ENCODE measurements around the gene N4BP3. TPM values are rescaled to one million over a fixed set of nuclear protein-coding genes. Genes with fewer than 3 reads are reported as not detected.
A peak's percentile ranks its signal among the peaks of the same experiment; 100 is the strongest.

The N4BP3 gene
- total and polyA plus RNA-seq, 2 of the 13 experiments (the other 11 are each of a cell fraction or from before 2014, with no cell fraction given): 0.13 TPM; not detected in 1

GRCh38 chr5:178153530-178154340 is 40.4 kb downstream of the N4BP3 start, which contains the start of gene NHP2 (continued):
- TF ChIP-seq, protein P1, sequence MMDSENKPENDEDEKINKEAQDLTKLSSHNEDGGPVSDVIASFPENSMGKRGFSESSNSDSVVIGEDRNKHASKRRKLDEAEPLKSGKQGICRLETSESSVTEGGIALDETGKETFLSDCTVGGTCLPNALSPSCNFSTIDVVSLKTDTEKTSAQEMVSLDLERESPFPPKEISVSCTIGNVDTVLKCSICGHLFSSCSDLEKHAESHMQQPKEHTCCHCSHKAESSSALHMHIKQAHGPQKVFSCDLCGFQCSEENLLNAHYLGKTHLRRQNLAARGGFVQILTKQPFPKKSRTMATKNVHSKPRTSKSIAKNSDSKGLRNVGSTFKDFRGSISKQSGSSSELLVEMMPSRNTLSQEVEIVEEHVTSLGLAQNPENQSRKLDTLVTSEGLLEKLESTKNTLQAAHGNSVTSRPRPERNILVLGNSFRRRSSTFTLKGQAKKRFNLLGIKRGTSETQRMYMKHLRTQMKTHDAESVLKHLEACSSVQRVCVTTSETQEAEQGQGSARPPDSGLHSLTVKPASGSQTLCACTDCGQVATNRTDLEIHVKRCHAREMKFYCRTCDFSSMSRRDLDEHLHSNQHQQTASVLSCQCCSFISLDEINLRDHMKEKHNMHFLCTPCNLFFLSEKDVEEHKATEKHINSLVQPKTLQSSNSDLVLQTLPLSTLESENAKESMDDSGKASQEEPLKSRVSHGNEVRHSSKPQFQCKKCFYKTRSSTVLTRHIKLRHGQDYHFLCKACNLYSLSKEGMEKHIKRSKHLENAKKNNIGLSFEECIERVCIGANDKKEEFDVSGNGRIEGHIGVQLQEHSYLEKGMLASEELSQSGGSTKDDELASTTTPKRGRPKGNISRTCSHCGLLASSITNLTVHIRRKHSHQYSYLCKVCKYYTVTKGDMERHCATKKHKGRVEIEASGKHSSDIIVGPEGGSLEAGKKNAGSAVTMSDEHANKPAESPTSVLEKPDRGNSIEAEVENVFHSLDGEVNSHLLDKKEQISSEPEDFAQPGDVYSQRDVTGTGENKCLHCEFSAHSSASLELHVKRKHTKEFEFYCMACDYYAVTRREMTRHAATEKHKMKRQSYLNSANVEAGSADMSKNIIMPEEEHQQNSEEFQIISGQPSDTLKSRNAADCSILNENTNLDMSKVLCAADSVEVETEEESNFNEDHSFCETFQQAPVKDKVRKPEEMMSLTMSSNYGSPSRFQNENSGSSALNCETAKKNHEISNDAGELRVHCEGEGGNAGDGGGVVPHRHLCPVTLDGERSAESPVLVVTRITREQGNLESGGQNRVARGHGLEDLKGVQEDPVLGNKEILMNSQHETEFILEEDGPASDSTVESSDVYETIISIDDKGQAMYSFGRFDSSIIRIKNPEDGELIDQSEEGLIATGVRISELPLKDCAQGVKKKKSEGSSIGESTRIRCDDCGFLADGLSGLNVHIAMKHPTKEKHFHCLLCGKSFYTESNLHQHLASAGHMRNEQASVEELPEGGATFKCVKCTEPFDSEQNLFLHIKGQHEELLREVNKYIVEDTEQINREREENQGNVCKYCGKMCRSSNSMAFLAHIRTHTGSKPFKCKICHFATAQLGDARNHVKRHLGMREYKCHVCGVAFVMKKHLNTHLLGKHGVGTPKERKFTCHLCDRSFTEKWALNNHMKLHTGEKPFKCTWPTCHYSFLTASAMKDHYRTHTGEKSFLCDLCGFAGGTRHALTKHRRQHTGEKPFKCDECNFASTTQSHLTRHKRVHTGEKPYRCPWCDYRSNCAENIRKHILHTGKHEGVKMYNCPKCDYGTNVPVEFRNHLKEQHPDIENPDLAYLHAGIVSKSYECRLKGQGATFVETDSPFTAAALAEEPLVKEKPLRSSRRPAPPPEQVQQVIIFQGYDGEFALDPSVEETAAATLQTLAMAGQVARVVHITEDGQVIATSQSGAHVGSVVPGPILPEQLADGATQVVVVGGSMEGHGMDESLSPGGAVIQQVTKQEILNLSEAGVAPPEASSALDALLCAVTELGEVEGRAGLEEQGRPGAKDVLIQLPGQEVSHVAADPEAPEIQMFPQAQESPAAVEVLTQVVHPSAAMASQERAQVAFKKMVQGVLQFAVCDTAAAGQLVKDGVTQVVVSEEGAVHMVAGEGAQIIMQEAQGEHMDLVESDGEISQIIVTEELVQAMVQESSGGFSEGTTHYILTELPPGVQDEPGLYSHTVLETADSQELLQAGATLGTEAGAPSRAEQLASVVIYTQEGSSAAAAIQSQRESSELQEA (CRISPR knock-in tag; IDR thresholded peaks at IDR 0.05; ENCODE audit: not compliant biosample characterization): peak; percentile 16
- TF ChIP-seq KDM5A (IDR thresholded peaks at IDR 0.05; ENCODE audit: borderline replicate concordance, low read length) (peak; percentile 88), TBX2 (CRISPR knock-in tag; IDR thresholded peaks at IDR 0.05; ENCODE audit: borderline replicate concordance) (no peak), JARID2 (CRISPR knock-in tag; IDR thresholded peaks at IDR 0.05; ENCODE audit: insufficient replicate concordance) (no peak), ZZZ3 (CRISPR knock-in tag; IDR thresholded peaks at IDR 0.05; ENCODE audit: borderline replicate concordance) (peak; percentile 22; the same call in 1 of the 2 replicates), MIXL1 (CRISPR knock-in tag; IDR thresholded peaks at IDR 0.05) (peak; percentile 16; the same call in 1 of the 2 replicates), HIVEP1 (CRISPR knock-in tag; IDR thresholded peaks at IDR 0.05) (no peak), HINFP (CRISPR knock-in tag; IDR thresholded peaks at IDR 0.05; ENCODE audit: low read depth) (no peak; the same call in 1 of the 2 replicates), NRL (CRISPR knock-in tag; IDR thresholded peaks at IDR 0.05; ENCODE audit: borderline replicate concordance) (peak; percentile 47; the same call in 1 of the 2 replicates), TOPORS (CRISPR knock-in tag; IDR thresholded peaks at IDR 0.05) (0 out of 2 replicates have a peak, but pooled peaks have one; percentile 48), SP140L (CRISPR knock-in tag; IDR thresholded peaks at IDR 0.05; ENCODE audit: borderline replicate concordance) (no peak), ATF4 (CRISPR knock-in tag; IDR thresholded peaks at IDR 0.05) (peak in 1 of 2 experiments; percentile 38; a peak in 1 of 4 replicates), ZSCAN22 (CRISPR knock-in tag; IDR thresholded peaks at IDR 0.05) (no peak), HMG20A (CRISPR knock-in tag; IDR thresholded peaks at IDR 0.05; ENCODE audit: borderline replicate concordance) (0 out of 2 replicates have a peak, but pooled peaks have one; percentile 8), ZNF30 (CRISPR knock-in tag; IDR thresholded peaks at IDR 0.05) (no peak), ZNF614 (CRISPR knock-in tag; IDR thresholded peaks at IDR 0.05; ENCODE audit: borderline replicate concordance) (peak; percentile 54; the same call in 1 of the 2 replicates), GPN1 (CRISPR knock-in tag; IDR thresholded peaks at IDR 0.05; ENCODE audit: borderline replicate concordance) (no peak)
